Endothelial cell of umbilical vein (primary cell): ENCODE data around the gene UBE2D2.

ENCODE experiments used
- CTCF ChIP-seq, 2 donors: IDR thresholded peaks; 1 replicate in 1 of 2; 2 replicates in 1 of 2; pipeline ENCODE4 v1.5.1; 2011; ENCODE audit warnings: low read length in 2 of 2, mild to moderate bottlenecking in 2 of 2, moderate library complexity in 2 of 2, control low read depth in 1 of 2, inconsistent platforms in 1 of 2, low read depth in 1 of 2; ENCODE audit not compliant: insufficient read depth in 1 of 2; ENCODE audit errors: extremely low read depth in 1 of 2
- EZH2 ChIP-seq: IDR thresholded peaks from 2 replicates; pipeline ENCODE4 v1.6.1; 2012; ENCODE audit warnings: borderline replicate concordance, low read depth, mild to moderate bottlenecking, moderate library complexity, low read length, inconsistent platforms; ENCODE audit not compliant: severe bottlenecking
- POLR2AphosphoS5 ChIP-seq: IDR thresholded peaks from 2 replicates; pipeline ENCODE4 v1.6.1; 2012; ENCODE audit warnings: low read depth, mild to moderate bottlenecking, control low read depth, low read length, moderate library complexity; ENCODE audit not compliant: insufficient read depth

- TF ChIP-seq EZH2 (peak; percentile 43), CTCF (IDR thresholded peaks at IDR 0.05; ENCODE audit: extremely low read depth in 1 of 2, insufficient read depth in 1 of 2, low read depth in 1 of 2, low read length in 2 of 2) (peak; percentile 14 to 58), POLR2AphosphoS5 (no peak)
These were observed 89.0 kb downstream of the UBE2D2 start for GRCh38 chr5:139650031-139650688.
